ENCODE results near the gene ITCH.
"Not testable (repeated sequence)": the region's sequence is repeated elsewhere in the genome, so short reads cannot be mapped to it uniquely, and the experiment has no call there.

The ITCH gene

DNA sequence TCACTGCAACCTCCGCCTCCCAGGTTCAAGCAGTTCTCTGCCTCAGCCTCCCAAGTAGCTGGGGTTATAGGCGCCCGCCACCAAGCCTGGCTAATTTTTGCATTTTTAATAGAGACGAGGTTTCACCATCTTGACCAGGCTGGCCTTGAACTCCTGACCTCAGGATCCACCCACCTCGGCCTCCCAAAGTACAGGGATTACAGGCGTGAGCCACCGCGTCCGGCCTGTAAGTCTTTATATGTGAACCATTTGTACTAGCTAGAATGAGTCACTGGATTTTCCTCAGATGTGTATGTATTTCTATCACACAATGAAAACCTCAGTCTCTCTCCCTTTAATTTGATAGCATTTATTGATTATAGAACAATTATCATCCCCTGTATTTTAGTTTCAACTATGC, 34.0 kb downstream of the ITCH start:
- ChIA-PET CTCF (interaction anchor here (0.6 kb wide), 1 partner anchor 400 kb away, joined by 5 read pairs; no protein-coding TSS in a partner anchor), POLR2A (no interaction called here)
- DNase-seq (ENCODE audit: extremely low spot score) = no peak
- TF ChIP-seq LEF1 (IDR thresholded peaks at IDR 0.05; ENCODE audit: borderline replicate concordance) (no peak), FOXK2 (IDR thresholded peaks at IDR 0.05) (no peak), TARDBP (IDR thresholded peaks at IDR 0.05) (no peak), SUZ12 (IDR thresholded peaks at IDR 0.05) (no peak), SP1 (IDR thresholded peaks at IDR 0.05) (no peak), NFRKB (IDR thresholded peaks at IDR 0.05) (no peak), FOXA1 (IDR thresholded peaks at IDR 0.05) (no peak), ELF4 (IDR thresholded peaks at IDR 0.05) (no peak), ARNT (IDR thresholded peaks at IDR 0.05) (no peak), HDGF (IDR thresholded peaks at IDR 0.05; ENCODE audit: borderline replicate concordance) (no peak)
- TF ChIP-seq, protein P1, sequence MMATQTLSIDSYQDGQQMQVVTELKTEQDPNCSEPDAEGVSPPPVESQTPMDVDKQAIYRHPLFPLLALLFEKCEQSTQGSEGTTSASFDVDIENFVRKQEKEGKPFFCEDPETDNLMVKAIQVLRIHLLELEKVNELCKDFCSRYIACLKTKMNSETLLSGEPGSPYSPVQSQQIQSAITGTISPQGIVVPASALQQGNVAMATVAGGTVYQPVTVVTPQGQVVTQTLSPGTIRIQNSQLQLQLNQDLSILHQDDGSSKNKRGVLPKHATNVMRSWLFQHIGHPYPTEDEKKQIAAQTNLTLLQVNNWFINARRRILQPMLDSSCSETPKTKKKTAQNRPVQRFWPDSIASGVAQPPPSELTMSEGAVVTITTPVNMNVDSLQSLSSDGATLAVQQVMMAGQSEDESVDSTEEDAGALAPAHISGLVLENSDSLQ (IDR thresholded peaks at IDR 0.05) = no peak

DNA sequence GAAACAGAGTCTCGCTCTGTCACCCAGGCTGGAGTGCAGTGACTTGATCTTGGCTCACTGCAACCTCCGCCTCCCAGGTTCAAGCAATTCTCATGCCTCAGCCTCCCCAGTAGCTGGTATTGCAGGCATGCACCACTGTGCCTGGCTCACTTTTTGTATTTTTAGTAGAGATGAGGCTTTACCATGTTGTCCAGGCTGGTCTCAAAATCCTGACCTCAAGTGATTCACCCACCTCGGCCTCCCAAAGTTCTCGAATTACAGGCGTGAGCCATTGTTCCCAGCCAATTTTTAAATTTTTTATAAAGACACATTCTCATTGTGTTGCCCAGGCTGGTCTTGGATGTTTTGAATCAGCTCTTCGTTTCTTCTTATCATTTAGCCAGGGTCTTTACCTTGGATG, 37.7 kb downstream of the ITCH start:
- not testable (repeated sequence) for DNase-seq (ENCODE audit: extremely low spot score)
- ChIA-PET POLR2A (interaction anchor here (0.6 kb wide), 1 partner anchor 55 kb away, joined by 3 read pairs; no protein-coding TSS in a partner anchor), CTCF (interaction anchor here (1.1 kb wide), 1 partner anchor 88 kb away, joined by 4 read pairs; no protein-coding TSS in a partner anchor)

DNA sequence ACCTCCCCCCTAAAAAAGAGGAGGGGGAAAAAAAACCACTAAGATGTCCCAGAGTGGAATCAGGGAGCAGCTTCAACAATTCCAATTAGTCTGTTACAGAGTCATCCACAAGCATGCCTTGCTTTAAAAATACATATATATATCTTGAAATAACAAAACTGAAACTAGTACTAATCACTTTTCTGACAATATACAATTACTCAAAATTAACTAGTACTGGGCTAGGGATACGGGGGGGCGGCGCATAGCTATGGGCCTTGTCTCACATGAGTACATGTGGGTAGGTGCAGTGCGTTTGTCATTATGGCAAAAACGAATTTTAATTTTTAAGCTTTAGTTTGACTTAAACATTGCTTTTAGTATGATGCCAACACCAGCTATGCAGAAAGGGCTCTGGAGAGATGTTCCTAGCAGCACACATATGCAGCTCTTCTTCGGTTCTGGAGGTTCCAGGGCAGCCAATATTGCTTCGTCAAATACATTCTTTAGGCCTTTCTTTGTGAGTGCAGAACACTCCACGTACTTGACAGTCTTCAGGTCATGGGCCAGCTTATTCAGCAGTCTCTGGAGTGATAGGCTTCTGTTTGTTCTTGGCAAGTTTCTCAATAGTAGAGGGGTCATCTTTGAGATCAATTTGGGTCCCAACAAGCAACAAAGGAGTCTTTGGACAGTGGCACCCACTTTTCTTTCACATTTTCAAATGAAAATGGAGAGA, 38.8 kb downstream of the ITCH start:
- ChIA-PET POLR2A (no interaction called here), CTCF (no interaction called here)
- no peak for TF ChIP-seq TARDBP (IDR thresholded peaks at IDR 0.05)
- no peak for TF ChIP-seq FOXK2 (IDR thresholded peaks at IDR 0.05)
- no peak for TF ChIP-seq CTBP1 (IDR thresholded peaks at IDR 0.05; ENCODE audit: borderline replicate concordance)
- TF ChIP-seq HDGF (IDR thresholded peaks at IDR 0.05; ENCODE audit: borderline replicate concordance) = no peak
- TF ChIP-seq NFRKB (IDR thresholded peaks at IDR 0.05) = no peak
- TF ChIP-seq ELF4 (IDR thresholded peaks at IDR 0.05) = no peak
- TF ChIP-seq, protein P1 (IDR thresholded peaks at IDR 0.05) = no peak
- no peak for TF ChIP-seq L3MBTL2 (conservative IDR thresholded peaks at IDR 0.05)
- TF ChIP-seq ZNF384 (IDR thresholded peaks at IDR 0.05) = no peak
- DNase-seq (ENCODE audit: extremely low spot score) = no peak

DNA sequence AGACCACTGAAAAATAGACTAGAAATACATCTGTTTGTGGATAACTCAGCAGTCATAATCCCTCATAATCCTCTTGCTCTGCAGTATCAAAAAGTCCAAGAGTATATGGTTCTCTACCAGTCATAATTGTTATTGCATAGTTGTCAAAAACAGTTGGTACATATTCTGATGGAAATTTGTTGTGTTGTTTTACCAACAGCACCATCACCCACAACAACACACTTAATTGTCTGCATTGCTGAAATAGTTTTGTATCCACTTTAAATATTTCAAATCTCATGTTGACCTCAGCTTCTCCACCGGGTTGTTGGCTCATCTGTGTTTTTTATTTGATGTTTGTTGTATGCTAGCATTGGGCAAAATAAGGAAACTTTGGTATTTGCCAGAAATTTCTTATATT, 39.4 kb downstream of the ITCH start:
- ChIA-PET POLR2A (no interaction called here), CTCF (no interaction called here)
- no peak for DNase-seq (ENCODE audit: extremely low spot score)
- TF ChIP-seq TARDBP (IDR thresholded peaks at IDR 0.05) (no peak), FOXM1 (IDR thresholded peaks at IDR 0.05; ENCODE audit: borderline replicate concordance) (no peak), BHLHE40 (IDR thresholded peaks at IDR 0.05; ENCODE audit: borderline replicate concordance) (no peak), NFRKB (IDR thresholded peaks at IDR 0.05) (no peak), LEF1 (IDR thresholded peaks at IDR 0.05; ENCODE audit: borderline replicate concordance) (no peak), ARNT (IDR thresholded peaks at IDR 0.05) (no peak), FOXA1 (IDR thresholded peaks at IDR 0.05) (no peak), ELF4 (IDR thresholded peaks at IDR 0.05) (no peak), SP1 (IDR thresholded peaks at IDR 0.05) (no peak), HDGF (IDR thresholded peaks at IDR 0.05; ENCODE audit: borderline replicate concordance) (no peak), SUZ12 (IDR thresholded peaks at IDR 0.05) (no peak), L3MBTL2 (conservative IDR thresholded peaks at IDR 0.05) (no peak), CTBP1 (IDR thresholded peaks at IDR 0.05; ENCODE audit: borderline replicate concordance) (no peak), ZNF384 (IDR thresholded peaks at IDR 0.05) (no peak), FOXK2 (IDR thresholded peaks at IDR 0.05) (no peak)
- TF ChIP-seq, protein P1 (IDR thresholded peaks at IDR 0.05) = no peak

DNA sequence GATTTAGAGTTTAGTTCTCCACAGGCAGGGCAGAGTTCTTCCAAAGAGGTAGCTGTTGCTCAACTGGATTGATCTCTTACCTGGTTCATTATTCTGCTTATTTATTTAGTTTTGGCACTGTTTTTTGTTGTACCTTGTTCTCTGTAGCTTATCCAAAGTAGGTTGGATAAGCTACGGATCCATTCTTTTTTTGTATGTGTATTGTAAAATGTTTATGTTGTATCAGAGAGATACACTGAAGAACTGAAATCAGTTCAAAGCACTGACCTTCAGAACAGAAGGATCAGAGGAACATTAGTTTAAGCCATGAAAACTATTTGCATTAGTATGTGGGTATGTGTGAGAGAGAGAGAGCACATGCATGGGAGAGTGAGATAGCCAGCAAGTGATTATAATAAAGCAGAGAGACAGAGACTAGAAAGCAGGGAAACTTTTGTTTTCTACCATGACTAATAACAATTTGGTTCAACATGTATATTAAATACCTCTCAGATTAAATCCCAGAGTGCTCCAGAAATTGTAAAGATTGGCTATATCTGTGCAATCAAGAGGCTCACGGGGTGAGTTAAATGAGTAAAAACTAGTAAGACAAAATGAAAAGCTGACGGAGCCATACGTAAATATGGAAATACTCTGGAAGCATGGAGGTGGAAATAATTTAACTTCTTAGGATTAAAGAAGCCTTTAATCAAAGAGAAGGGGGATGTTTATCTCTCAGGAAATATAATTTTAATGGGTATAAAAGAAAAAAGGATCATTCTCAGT, 40.2 kb downstream of the ITCH start:
- POLR2A ChIA-PET = interaction anchor here (0.5 kb wide), 1 partner anchor 14 kb away, joined by 4 read pairs; no protein-coding TSS in a partner anchor
- CTCF ChIA-PET = no interaction called here
- no peak for DNase-seq (ENCODE audit: extremely low spot score)
- TF ChIP-seq L3MBTL2 (conservative IDR thresholded peaks at IDR 0.05) (no peak), BHLHE40 (IDR thresholded peaks at IDR 0.05; ENCODE audit: borderline replicate concordance) (no peak), ZNF384 (IDR thresholded peaks at IDR 0.05) (no peak), CTBP1 (IDR thresholded peaks at IDR 0.05; ENCODE audit: borderline replicate concordance) (no peak), ELF4 (IDR thresholded peaks at IDR 0.05) (no peak), ARNT (IDR thresholded peaks at IDR 0.05) (no peak), LEF1 (IDR thresholded peaks at IDR 0.05; ENCODE audit: borderline replicate concordance) (no peak), FOXA1 (IDR thresholded peaks at IDR 0.05) (no peak), TARDBP (IDR thresholded peaks at IDR 0.05) (no peak), SP1 (IDR thresholded peaks at IDR 0.05) (no peak), SUZ12 (IDR thresholded peaks at IDR 0.05) (no peak)
- TF ChIP-seq, protein P1 (IDR thresholded peaks at IDR 0.05) = no peak
